HEK293 (cell line): Measurements from ENCODE around the gene NLGN1.

Experiments
- CTCF ChIP-seq: fragments of 450-650 bp; formaldehyde crosslinking; IDR thresholded peaks from 2 replicates; pipeline ENCODE4 v1.5.1; 2016; ENCODE audit warnings: missing biosample characterization, missing genetic modification characterization
- FEZF1 ChIP-seq: fragments of 450-650 bp; formaldehyde crosslinking; IDR thresholded peaks from 2 replicates; pipeline ENCODE4 v1.5.1; 2016; ENCODE audit warnings: missing biosample characterization, missing genetic modification characterization
- HIC1 ChIP-seq: fragments of 450-650 bp; formaldehyde crosslinking; IDR thresholded peaks from 2 replicates; pipeline ENCODE4 v1.5.1; 2016; ENCODE audit warnings: missing biosample characterization, missing genetic modification characterization
- HOXD13 ChIP-seq: sonication (generic); formaldehyde crosslinking; IDR thresholded peaks from 2 replicates; pipeline ENCODE4 v1.8.0; 2022; ENCODE audit warnings: missing genetic modification reagents, borderline replicate concordance
- KLF8 ChIP-seq: fragments of 450-650 bp; formaldehyde crosslinking; IDR thresholded peaks from 2 replicates; pipeline ENCODE4 v1.5.1; 2016; ENCODE audit warnings: missing biosample characterization, missing genetic modification characterization
- PRDM10 ChIP-seq: fragments of 450-650 bp; formaldehyde crosslinking; IDR thresholded peaks from 2 replicates; pipeline ENCODE4 v1.5.1; 2016; ENCODE audit warnings: missing biosample characterization, missing genetic modification characterization
- TRIM28 ChIP-seq: IDR thresholded peaks from 2 replicates; pipeline ENCODE4 v1.6.1; 2011; ENCODE audit warnings: low read length, control low read depth, borderline replicate concordance
- ZBTB20 ChIP-seq: fragments of 450-650 bp; formaldehyde crosslinking; IDR thresholded peaks from 2 replicates; pipeline ENCODE4 v1.5.1; 2016; ENCODE audit warnings: missing biosample characterization, missing genetic modification characterization
- ZFP37 ChIP-seq: fragments of 450-650 bp; formaldehyde crosslinking; IDR thresholded peaks from 2 replicates; pipeline ENCODE4 v1.5.1; 2016; ENCODE audit warnings: missing biosample characterization, missing genetic modification characterization
- ZNF112 ChIP-seq: fragments of 450-650 bp; formaldehyde crosslinking; IDR thresholded peaks from 2 replicates; pipeline ENCODE4 v1.5.0; 2017; ENCODE audit warnings: missing biosample characterization, missing genetic modification characterization
- ZNF2 ChIP-seq: fragments of 450-650 bp; formaldehyde crosslinking; IDR thresholded peaks from 2 replicates; pipeline ENCODE4 v1.5.1; 2016; ENCODE audit warnings: missing biosample characterization, missing genetic modification characterization
- ZNF202 ChIP-seq: fragments of 450-650 bp; formaldehyde crosslinking; IDR thresholded peaks from 2 replicates; pipeline ENCODE4 v1.5.1; 2016; ENCODE audit warnings: missing biosample characterization, missing genetic modification characterization, borderline replicate concordance
- ZNF221 ChIP-seq: fragments of 450-650 bp; formaldehyde crosslinking; IDR thresholded peaks from 2 replicates; pipeline ENCODE4 v1.5.1; 2017; ENCODE audit warnings: missing biosample characterization, missing genetic modification characterization, borderline replicate concordance
- ZNF23 ChIP-seq: fragments of 450-650 bp; formaldehyde crosslinking; IDR thresholded peaks from 2 replicates; pipeline ENCODE4 v1.5.1; 2016; ENCODE audit warnings: missing biosample characterization, missing genetic modification characterization, borderline replicate concordance
- ZNF311 ChIP-seq: fragments of 450-650 bp; formaldehyde crosslinking; IDR thresholded peaks from 2 replicates; pipeline ENCODE4 v1.5.1; 2017; ENCODE audit warnings: missing biosample characterization, missing genetic modification characterization, borderline replicate concordance
- ZNF391 ChIP-seq: fragments of 450-650 bp; formaldehyde crosslinking; IDR thresholded peaks from 2 replicates; pipeline ENCODE4 v1.5.1; 2016; ENCODE audit warnings: low read depth, missing biosample characterization, missing genetic modification characterization, borderline replicate concordance
- ZNF433 ChIP-seq: fragments of 450-650 bp; formaldehyde crosslinking; IDR thresholded peaks from 2 replicates; pipeline ENCODE4 v1.5.1; 2016; ENCODE audit warnings: missing biosample characterization, missing genetic modification characterization, low read depth
- ZNF510 ChIP-seq: fragments of 450-650 bp; formaldehyde crosslinking; IDR thresholded peaks from 2 replicates; pipeline ENCODE4 v1.5.1; 2018; ENCODE audit warnings: mild to moderate bottlenecking, missing genetic modification characterization, missing biosample characterization; ENCODE audit not compliant: insufficient replicate concordance
- ZNF549 ChIP-seq: fragments of 450-650 bp; IDR thresholded peaks from 2 replicates; pipeline ENCODE4 v1.5.1; 2018; ENCODE audit warnings: missing biosample characterization, missing genetic modification characterization, mild to moderate bottlenecking, inconsistent platforms, moderate library complexity
- ZNF600 ChIP-seq: fragments of 450-650 bp; formaldehyde crosslinking; IDR thresholded peaks from 2 replicates; pipeline ENCODE4 v1.5.1; 2016; ENCODE audit warnings: missing biosample characterization, missing genetic modification characterization
- ZNF791 ChIP-seq: fragments of 450-650 bp; formaldehyde crosslinking; IDR thresholded peaks from 2 replicates; pipeline ENCODE4 v1.5.1; 2016; ENCODE audit warnings: missing biosample characterization, missing genetic modification characterization
- ZSCAN16 ChIP-seq: fragments of 450-650 bp; formaldehyde crosslinking; IDR thresholded peaks from 2 replicates; pipeline ENCODE4 v1.5.1; 2016; ENCODE audit warnings: missing biosample characterization, missing genetic modification characterization
- TF ChIP-seq, protein P1 (sequence below): fragments of 450-650 bp; formaldehyde crosslinking; conservative IDR thresholded peaks from 2 replicates; pipeline ENCODE4 v1.5.1; 2016; ENCODE audit warnings: low read depth, missing biosample characterization, missing genetic modification characterization
- TF ChIP-seq, protein P2 (sequence below): fragments of 450-650 bp; formaldehyde crosslinking; IDR thresholded peaks from 2 replicates; pipeline ENCODE4 v1.5.1; 2016; ENCODE audit warnings: missing biosample characterization, missing genetic modification characterization

Gene NLGN1

GRCh38 chr3:173584838-173585831 is 187.6 kb downstream of the NLGN1 start (continued):
- TF ChIP-seq ZNF791 (tag by site-specific recombination) (no peak), ZNF202 (tag by site-specific recombination) (no peak), ZNF600 (peak; percentile 80), ZSCAN16 (tag by site-specific recombination) (no peak), ZNF311 (tag by site-specific recombination) (no peak), ZNF112 (tag by site-specific recombination) (no peak), ZNF391 (no peak), ZNF23 (no peak), HIC1 (tag by site-specific recombination) (no peak), ZNF2 (peak; percentile 68), KLF8 (tag by site-specific recombination) (no peak), HOXD13 (CRISPR knock-in tag) (no peak), ZNF510 (tag by site-specific recombination) (no peak), ZNF433 (tag by site-specific recombination) (no peak), FEZF1 (no peak), CTCF (no peak), ZNF549 (tag by site-specific recombination) (no peak), ZNF221 (tag by site-specific recombination) (no peak), TRIM28 (peak; percentile 61; the same call in 1 of the 2 replicates), ZBTB20 (tag by site-specific recombination) (peak; percentile 26; the same call in 1 of the 2 replicates), PRDM10 (tag by site-specific recombination) (peak; percentile 93), ZFP37 (tag by site-specific recombination) (peak; percentile 80; the same call in 1 of the 2 replicates)
- TF ChIP-seq, protein P1, sequence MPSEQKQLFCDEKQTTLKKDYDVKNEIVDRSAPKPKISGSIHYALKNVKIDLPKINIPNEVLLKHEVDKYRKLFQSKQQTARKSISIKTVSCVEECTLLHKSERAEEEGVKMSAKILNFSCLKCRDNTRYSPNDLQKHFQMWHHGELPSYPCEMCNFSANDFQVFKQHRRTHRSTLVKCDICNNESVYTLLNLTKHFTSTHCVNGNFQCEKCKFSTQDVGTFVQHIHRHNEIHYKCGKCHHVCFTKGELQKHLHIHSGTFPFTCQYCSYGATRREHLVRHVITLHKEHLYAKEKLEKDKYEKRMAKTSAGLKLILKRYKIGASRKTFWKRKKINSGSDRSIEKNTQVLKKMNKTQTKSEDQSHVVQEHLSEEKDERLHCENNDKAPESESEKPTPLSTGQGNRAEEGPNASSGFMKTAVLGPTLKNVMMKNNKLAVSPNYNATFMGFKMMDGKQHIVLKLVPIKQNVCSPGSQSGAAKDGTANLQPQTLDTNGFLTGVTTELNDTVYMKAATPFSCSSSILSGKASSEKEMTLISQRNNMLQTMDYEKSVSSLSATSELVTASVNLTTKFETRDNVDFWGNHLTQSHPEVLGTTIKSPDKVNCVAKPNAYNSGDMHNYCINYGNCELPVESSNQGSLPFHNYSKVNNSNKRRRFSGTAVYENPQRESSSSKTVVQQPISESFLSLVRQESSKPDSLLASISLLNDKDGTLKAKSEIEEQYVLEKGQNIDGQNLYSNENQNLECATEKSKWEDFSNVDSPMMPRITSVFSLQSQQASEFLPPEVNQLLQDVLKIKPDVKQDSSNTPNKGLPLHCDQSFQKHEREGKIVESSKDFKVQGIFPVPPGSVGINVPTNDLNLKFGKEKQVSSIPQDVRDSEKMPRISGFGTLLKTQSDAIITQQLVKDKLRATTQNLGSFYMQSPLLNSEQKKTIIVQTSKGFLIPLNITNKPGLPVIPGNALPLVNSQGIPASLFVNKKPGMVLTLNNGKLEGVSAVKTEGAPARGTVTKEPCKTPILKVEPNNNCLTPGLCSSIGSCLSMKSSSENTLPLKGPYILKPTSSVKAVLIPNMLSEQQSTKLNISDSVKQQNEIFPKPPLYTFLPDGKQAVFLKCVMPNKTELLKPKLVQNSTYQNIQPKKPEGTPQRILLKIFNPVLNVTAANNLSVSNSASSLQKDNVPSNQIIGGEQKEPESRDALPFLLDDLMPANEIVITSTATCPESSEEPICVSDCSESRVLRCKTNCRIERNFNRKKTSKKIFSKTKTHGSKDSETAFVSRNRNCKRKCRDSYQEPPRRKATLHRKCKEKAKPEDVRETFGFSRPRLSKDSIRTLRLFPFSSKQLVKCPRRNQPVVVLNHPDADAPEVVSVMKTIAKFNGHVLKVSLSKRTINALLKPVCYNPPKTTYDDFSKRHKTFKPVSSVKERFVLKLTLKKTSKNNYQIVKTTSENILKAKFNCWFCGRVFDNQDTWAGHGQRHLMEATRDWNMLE (tag by site-specific recombination): no peak
- TF ChIP-seq, protein P2, sequence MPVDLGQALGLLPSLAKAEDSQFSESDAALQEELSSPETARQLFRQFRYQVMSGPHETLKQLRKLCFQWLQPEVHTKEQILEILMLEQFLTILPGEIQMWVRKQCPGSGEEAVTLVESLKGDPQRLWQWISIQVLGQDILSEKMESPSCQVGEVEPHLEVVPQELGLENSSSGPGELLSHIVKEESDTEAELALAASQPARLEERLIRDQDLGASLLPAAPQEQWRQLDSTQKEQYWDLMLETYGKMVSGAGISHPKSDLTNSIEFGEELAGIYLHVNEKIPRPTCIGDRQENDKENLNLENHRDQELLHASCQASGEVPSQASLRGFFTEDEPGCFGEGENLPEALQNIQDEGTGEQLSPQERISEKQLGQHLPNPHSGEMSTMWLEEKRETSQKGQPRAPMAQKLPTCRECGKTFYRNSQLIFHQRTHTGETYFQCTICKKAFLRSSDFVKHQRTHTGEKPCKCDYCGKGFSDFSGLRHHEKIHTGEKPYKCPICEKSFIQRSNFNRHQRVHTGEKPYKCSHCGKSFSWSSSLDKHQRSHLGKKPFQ: no peak
